Spleen (tissue), 13 donors: ENCODE measurements around the gene ITIH1. TPM values are rescaled to one million over a fixed set of nuclear protein-coding genes. Genes with fewer than 3 reads are reported as not detected.
"Not testable (repeated sequence)": the region's sequence is repeated elsewhere in the genome, so short reads cannot be mapped to it uniquely, and the experiment has no call there.

Experiments
- DNase-seq: peaks from one replicate; pipeline ENCODE4 v3.0.0-alpha.2; 2020
- H3K27ac ChIP-seq, 8 donors: fragments of 200-600 bp; sonication (generic) in 7 of 8; 1 replicate in 4 of 8; 2 replicates in 4 of 8; pipeline versions ENCODE4 v1.5.0 to v1.8.0; 2016 to 2021; ENCODE audit warnings: inconsistent platforms in 4 of 8, mild to moderate bottlenecking in 4 of 8, moderate library complexity in 1 of 8
- H3K27me3 ChIP-seq, 7 donors: fragments of 200-600 bp; sonication (generic) in 6 of 7; replicated peaks in 1 of 7; 1 replicate in 4 of 7; 2 replicates in 3 of 7; pipeline versions ENCODE4 v1.5.0 to v1.8.0; 2016 to 2021; ENCODE audit warnings: inconsistent platforms in 3 of 7, mild to moderate bottlenecking in 1 of 7
- H3K36me3 ChIP-seq, 6 donors: fragments of 200-600 bp; sonication (generic) in 5 of 6; 1 replicate in 4 of 6; 2 replicates in 2 of 6; pipeline versions ENCODE4 v1.5.0 to v1.8.0; 2016 to 2021; ENCODE audit warnings: inconsistent platforms in 2 of 6
- H3K4me1 ChIP-seq, 6 donors: fragments of 200-600 bp; sonication (generic) in 5 of 6; 1 replicate in 3 of 6; 2 replicates in 3 of 6; pipeline versions ENCODE4 v1.5.0 to v1.8.0; 2016 to 2021; ENCODE audit warnings: inconsistent platforms in 3 of 6
- H3K4me3 ChIP-seq, 8 donors: fragments of 200-600 bp; sonication (generic) in 7 of 8; 1 replicate in 4 of 8; 2 replicates in 4 of 8; pipeline versions ENCODE4 v1.5.0 to v1.8.0; 2016 to 2021; ENCODE audit warnings: inconsistent platforms in 4 of 8, mild to moderate bottlenecking in 4 of 8, moderate library complexity in 2 of 8
- H3K9me3 ChIP-seq, 8 donors: fragments of 200-600 bp; sonication (generic) in 7 of 8; 1 replicate in 4 of 8; 2 replicates in 4 of 8; pipeline versions ENCODE4 v1.5.0 to v1.8.0; 2016 to 2021; ENCODE audit warnings: inconsistent platforms in 4 of 8
- CTCF ChIP-seq, 11 experiments: fragments of 200-600 bp in 7 of 11; fragments of 450-650 bp in 4 of 11; sonication (generic) in 4 of 11; IDR thresholded peaks in 8 of 11; conservative IDR thresholded peaks in 3 of 11; 1 replicate in 7 of 11; 2 replicates in 4 of 11; pipeline versions ENCODE4 v1.4.0 to v1.8.0; 2016 to 2021; ENCODE audit warnings: antibody characterized with exemption in 11 of 11, inconsistent platforms in 4 of 11, mild to moderate bottlenecking in 1 of 11
- POLR2A ChIP-seq, 3 donors: fragments of 450-650 bp; IDR thresholded peaks; one replicate each; pipeline ENCODE4 v1.5.1; 2017; ENCODE audit warnings: antibody characterized with exemption in 3 of 3, mild to moderate bottlenecking in 1 of 3
- POLR2AphosphoS5 ChIP-seq, 3 donors: sonication (generic); formaldehyde crosslinking; IDR thresholded peaks; one replicate each; pipeline ENCODE4 v1.5.1; 2017; ENCODE audit warnings: antibody characterized with exemption in 3 of 3
- WGBS, 5 donors: extraction: QIAGEN DNeasy Blood & Tissue Kit in 3 of 5; methylation state at CpG; one replicate each; pipeline versions ENCODE4 v1.1.5 to v1.1.7; 2013 to 2018; 5-methylcytosine and 5-hydroxymethylcytosine counted together
- intact Hi-C: fragments of 100-400 bp; cut with DNase I; formaldehyde crosslinking; loops from one replicate; pipeline ENCODE4 v1.15.0; 2023; ENCODE audit warnings: low total_unique reads
- long read RNA-seq, 2 donors: transcript quantifications; one replicate each; lab custom pipeline, GENCODE V29; 2026
- polyA plus RNA-seq, 3 donors: library from polyadenylated mRNA; stranded (reverse); fragments of 200-250 nt; gene quantifications; one replicate each; pipeline ENCODE4 v1.2.1, GENCODE V29; 2013
- total RNA-seq, 7 donors: library from RNA; depleted of rRNA in 3 of 7; stranded (reverse); fragments of >200 nt in 3 of 7; fragmentation: NEBNext Ultra II Directional in 4 of 7; extraction: Animal tissue kit (Norgen Biotek cat#: 25700) in 4 of 7; gene quantifications; one replicate each; pipeline versions ENCODE4 v1.1.0 to v1.2.1, GENCODE V29; 2016 to 2021
- donor health status: healthy with polysubstance abuse.
- donor health status: DM: no; HTN: no; CAD: no; lungs with moderate emphysema.
- donor health status: DM: no; HTN: no; CAD: no.
- donor health status: Bipolar disorder and iron deficiency.
- donor health status: healthy.
- donor health status: DM: no; HTN: no; CAD: no.
- donor health status: DM: yes; HTN: yes; CAD: no.

The ITIH1 gene
- total RNA-seq: 1 to 10 TPM in 4 of 7 donors, under 1 TPM in 3; 0.65 to 4.0 (median 1.5) TPM
- 10 to 100 TPM in 1 of 3 donors, 1 to 10 TPM in 2; 4.4 to 11.4 (median 5.9) TPM for polyA plus RNA-seq
- long read RNA-seq, donor 1: 0 reads
- long read RNA-seq, donor 2: 0 reads

GRCh38 chr3:52777127-52777958, at the start of gene ITIH1:
TSS of gene ITIH1 (plus strand) at chr3:52777599. CDS start at chr3:52777616, 17 bp downstream.
- H3K27me3 ChIP-seq: no peaks in the 10 kb centered on the region
- DNase-seq: peak; percentile 63

GRCh38 chr3:52728753-52729152, 48.6 kb upstream of the ITIH1 start:
- DNase-seq, H3K27ac ChIP-seq, intact Hi-C loops, H3K27me3 ChIP-seq, H3K4me3 ChIP-seq, H3K4me1 ChIP-seq: not testable (repeated sequence)
- 57 to 97% (median 92%) methylated on average over 3 of the region's 3 CpGs for WGBS, 5 donors
- Histone ChIP-seq H3K36me3 (peaks cover 0 to 65% (median 29%) of the 10 kb centered on the region in 6 donors), H3K9me3 (peaks cover 0 to 43% (median 30%) of the 10 kb centered on the region in 8 donors)

More at GRCh38 chr3:52777127-52777958, at the start of gene ITIH1:
- H3K4me1 ChIP-seq: peaks cover 0 to 13% (median 7%) of the 10 kb centered on the region in 6 donors
- no peak within 1 kb of the TSS for H3K27ac ChIP-seq
- no peaks in the 10 kb centered on the region for H3K9me3 ChIP-seq
- no peak within 1 kb of the TSS for H3K4me3 ChIP-seq
- no peaks in the 10 kb centered on the region for H3K36me3 ChIP-seq
- 85 to 93% (median 90%) methylated on average over 8 to 12 of the region's 12 CpGs for WGBS, 5 donors
- TF ChIP-seq POLR2A (IDR thresholded peaks at IDR 0.05) (no peak), CTCF (IDR thresholded peaks at IDR 0.05 in 8 of 11, conservative IDR thresholded peaks at IDR 0.05 in 3 of 11) (no peak), POLR2AphosphoS5 (IDR thresholded peaks at IDR 0.05) (no peak)
- intact Hi-C loops: no loop called here

GRCh38 chr3:52730681-52731080, 46.7 kb upstream of the ITIH1 start:
- Histone ChIP-seq H3K27me3 (no peaks in the 10 kb centered on the region), H3K27ac (no peak overlapping the region), H3K9me3 (peaks cover 0 to 48% (median 31%) of the 10 kb centered on the region in 8 donors), H3K36me3 (peaks cover 0 to 85% (median 42%) of the 10 kb centered on the region in 6 donors), H3K4me1 (no peaks in the 10 kb centered on the region), H3K4me3 (no peak overlapping the region)
- no peak for DNase-seq
- intact Hi-C loops: no loop called here
- TF ChIP-seq POLR2A (IDR thresholded peaks at IDR 0.05): no peak
- no peak for TF ChIP-seq CTCF (IDR thresholded peaks at IDR 0.05 in 8 of 11, conservative IDR thresholded peaks at IDR 0.05 in 3 of 11)
- TF ChIP-seq POLR2AphosphoS5 (IDR thresholded peaks at IDR 0.05): no peak

- H3K27ac ChIP-seq: no peak overlapping the region
- peaks cover 0 to 94% (median 49%) of the 10 kb centered on the region in 6 donors for H3K36me3 ChIP-seq
- H3K9me3 ChIP-seq: peaks cover 0 to 48% (median 31%) of the 10 kb centered on the region in 8 donors
- no peaks in the 10 kb centered on the region for H3K27me3 ChIP-seq
- no peak for DNase-seq
- intact Hi-C loops: no loop called here
- no peaks in the 10 kb centered on the region for H3K4me1 ChIP-seq
- 83 to 98% (median 96%) methylated on average over 14 of the region's 14 CpGs for WGBS, 5 donors
- no peak for TF ChIP-seq CTCF (IDR thresholded peaks at IDR 0.05 in 8 of 11, conservative IDR thresholded peaks at IDR 0.05 in 3 of 11)
- TF ChIP-seq POLR2A (IDR thresholded peaks at IDR 0.05): no peak
- TF ChIP-seq POLR2AphosphoS5 (IDR thresholded peaks at IDR 0.05): no peak
- no peak overlapping the region for H3K4me3 ChIP-seq
Measured at GRCh38 chr3:52731590-52731989, 45.8 kb upstream of the ITIH1 start.
